Measurements from ENCODE around the gene VSIG10L2. TPM values are rescaled to one million over a fixed set of nuclear protein-coding genes. Genes with fewer than 3 reads are reported as not detected.

VSIG10L2 gene
- total and polyA plus RNA-seq, 2 donors = 0.09 to 0.84 TPM

DNA sequence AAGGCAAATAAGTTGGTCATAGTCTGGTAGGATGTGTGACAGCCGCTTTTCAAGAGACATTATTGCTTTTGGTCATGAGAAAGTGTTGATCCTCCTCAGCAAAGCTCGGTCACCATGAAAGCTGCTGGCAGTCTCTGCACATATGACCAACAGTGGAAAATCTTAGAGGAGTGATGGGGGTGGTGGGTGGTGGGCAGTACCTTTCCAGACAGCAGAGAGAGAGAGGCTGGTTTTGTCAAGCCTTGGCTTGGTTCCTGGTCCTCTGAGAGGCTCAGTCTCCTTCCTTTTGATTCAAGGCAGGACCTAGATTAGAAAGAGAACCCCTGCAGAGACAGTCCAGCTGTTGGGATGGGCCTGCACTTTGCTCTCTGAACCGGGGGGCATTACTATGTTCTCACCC, 20.0 kb upstream of the VSIG10L2 start:
- peaks cover 0 to 8% of the 10 kb centered on the region in 2 donors for H3K27me3 ChIP-seq (ENCODE audit: control insufficient read depth in 2 of 2, insufficient read depth in 1 of 2, low read length in 1 of 2)
- H3K27ac ChIP-seq (ENCODE audit: low read depth in 1 of 2, low read length in 1 of 2) = no peak overlapping the region
- H3K4me1 ChIP-seq (ENCODE audit: control insufficient read depth in 2 of 2, insufficient read depth in 2 of 2, low read length in 2 of 2) = no peaks in the 10 kb centered on the region
- DNase-seq (ENCODE audit: low read depth in 6 of 9, low spot score in 9 of 9) = no peak
- no peaks in the 10 kb centered on the region for H3K36me3 ChIP-seq (ENCODE audit: control insufficient read depth in 2 of 2, insufficient read depth in 2 of 2, low read length in 1 of 2)
- 89% methylated on average over 3 of the region's 3 CpGs for WGBS
- H3K9me3 ChIP-seq (ENCODE audit: control insufficient read depth in 2 of 2, insufficient read depth in 1 of 2, low read length in 1 of 2) = no peaks in the 10 kb centered on the region
- no peak overlapping the region for H3K4me3 ChIP-seq (ENCODE audit: low read length in 2 of 2)

GRCh38 chr11:125926682-125927081, 19.2 kb upstream of the VSIG10L2 start:
- Histone ChIP-seq H3K4me3 (ENCODE audit: low read length in 2 of 2) (no peak overlapping the region), H3K27me3 (ENCODE audit: control insufficient read depth in 2 of 2, insufficient read depth in 1 of 2, low read length in 1 of 2) (peaks cover 0 to 8% of the 10 kb centered on the region in 2 donors), H3K36me3 (ENCODE audit: control insufficient read depth in 2 of 2, insufficient read depth in 2 of 2, low read length in 1 of 2) (no peaks in the 10 kb centered on the region), H3K9me3 (ENCODE audit: control insufficient read depth in 2 of 2, insufficient read depth in 1 of 2, low read length in 1 of 2) (no peaks in the 10 kb centered on the region), H3K27ac (ENCODE audit: low read depth in 1 of 2, low read length in 1 of 2) (no peak overlapping the region), H3K4me1 (ENCODE audit: control insufficient read depth in 2 of 2, insufficient read depth in 2 of 2, low read length in 2 of 2) (no peaks in the 10 kb centered on the region)
- no peak for DNase-seq (ENCODE audit: low read depth in 6 of 9, low spot score in 9 of 9)
- WGBS = 95% methylated on average over 12 of the region's 12 CpGs

GRCh38 chr11:125929445-125930075, 16.3 kb upstream of the VSIG10L2 start:
- peaks cover 0 to 10% of the 10 kb centered on the region in 2 donors for H3K27me3 ChIP-seq (ENCODE audit: control insufficient read depth in 2 of 2, insufficient read depth in 1 of 2, low read length in 1 of 2)
- H3K4me1 ChIP-seq (ENCODE audit: control insufficient read depth in 2 of 2, insufficient read depth in 2 of 2, low read length in 2 of 2) = peaks cover 0 to 3% of the 10 kb centered on the region in 2 donors
- no peaks in the 10 kb centered on the region for H3K36me3 ChIP-seq (ENCODE audit: control insufficient read depth in 2 of 2, insufficient read depth in 2 of 2, low read length in 1 of 2)
- no peak overlapping the region for H3K27ac ChIP-seq (ENCODE audit: low read depth in 1 of 2, low read length in 1 of 2)
- DNase-seq (ENCODE audit: low read depth in 6 of 9, low spot score in 9 of 9) = no peak
- H3K9me3 ChIP-seq (ENCODE audit: control insufficient read depth in 2 of 2, insufficient read depth in 1 of 2, low read length in 1 of 2) = no peaks in the 10 kb centered on the region
- WGBS = 92% methylated on average over 9 of the region's 9 CpGs
- no peak overlapping the region for H3K4me3 ChIP-seq (ENCODE audit: low read length in 2 of 2)

DNA sequence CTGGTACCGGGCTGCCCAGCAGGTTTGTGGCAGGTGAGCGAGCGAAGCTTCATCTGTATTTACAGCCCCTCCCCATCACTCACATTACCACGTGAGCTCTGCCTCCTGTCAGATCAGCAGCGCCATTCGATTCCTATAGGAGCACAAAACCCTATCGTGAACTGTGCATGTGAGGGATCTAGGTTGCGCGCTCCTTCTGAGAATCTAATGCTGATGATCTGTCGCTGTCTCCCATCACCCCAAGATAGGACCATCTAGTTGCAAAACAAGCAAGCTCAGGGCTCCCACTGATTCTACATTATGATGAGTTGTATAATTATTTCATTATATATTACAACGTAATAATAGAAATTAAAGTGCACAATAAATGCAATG, 15.8 kb upstream of the VSIG10L2 start:
- DNase-seq (ENCODE audit: low read depth in 6 of 9, low spot score in 9 of 9) = no peak
- 92% methylated on average over 11 of the region's 11 CpGs for WGBS
- Histone ChIP-seq H3K4me1 (ENCODE audit: control insufficient read depth in 2 of 2, insufficient read depth in 2 of 2, low read length in 2 of 2) (peaks cover 0 to 3% of the 10 kb centered on the region in 2 donors), H3K27ac (ENCODE audit: low read depth in 1 of 2, low read length in 1 of 2) (no peak overlapping the region), H3K4me3 (ENCODE audit: low read length in 2 of 2) (no peak overlapping the region), H3K27me3 (ENCODE audit: control insufficient read depth in 2 of 2, insufficient read depth in 1 of 2, low read length in 1 of 2) (peaks cover 0 to 10% of the 10 kb centered on the region in 2 donors), H3K9me3 (ENCODE audit: control insufficient read depth in 2 of 2, insufficient read depth in 1 of 2, low read length in 1 of 2) (no peaks in the 10 kb centered on the region), H3K36me3 (ENCODE audit: control insufficient read depth in 2 of 2, insufficient read depth in 2 of 2, low read length in 1 of 2) (no peaks in the 10 kb centered on the region)

DNA sequence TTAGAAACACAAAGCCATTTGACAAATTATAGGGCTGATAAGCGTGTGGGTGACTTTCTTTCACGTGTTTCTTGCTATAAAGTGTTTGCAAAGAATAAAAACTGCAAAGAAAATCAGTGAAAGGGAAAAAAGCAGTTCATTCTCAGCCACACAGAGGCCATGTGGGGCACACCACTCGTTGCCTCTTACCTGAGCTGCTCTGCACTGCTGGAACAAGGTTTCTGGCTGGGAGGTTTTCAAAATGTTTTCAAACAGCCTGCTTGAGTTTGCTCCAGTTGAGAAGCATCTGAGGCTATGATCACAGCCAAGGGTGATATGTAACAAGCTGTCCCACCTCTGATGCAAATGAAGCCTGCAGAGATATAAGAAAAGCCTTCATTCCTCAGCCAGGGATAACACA, 14.7 kb upstream of the VSIG10L2 start:
- H3K9me3 ChIP-seq (ENCODE audit: control insufficient read depth in 2 of 2, insufficient read depth in 1 of 2, low read length in 1 of 2) = no peaks in the 10 kb centered on the region
- H3K4me1 ChIP-seq (ENCODE audit: control insufficient read depth in 2 of 2, insufficient read depth in 2 of 2, low read length in 2 of 2) = peaks cover 0 to 3% of the 10 kb centered on the region in 2 donors
- 80% methylated on average over 3 of the region's 3 CpGs for WGBS
- no peak overlapping the region for H3K27ac ChIP-seq (ENCODE audit: low read depth in 1 of 2, low read length in 1 of 2)
- peaks cover 0 to 10% of the 10 kb centered on the region in 2 donors for H3K27me3 ChIP-seq (ENCODE audit: control insufficient read depth in 2 of 2, insufficient read depth in 1 of 2, low read length in 1 of 2)
- no peak overlapping the region for H3K4me3 ChIP-seq (ENCODE audit: low read length in 2 of 2)
- no peak for DNase-seq (ENCODE audit: low read depth in 6 of 9, low spot score in 9 of 9)
- H3K36me3 ChIP-seq (ENCODE audit: control insufficient read depth in 2 of 2, insufficient read depth in 2 of 2, low read length in 1 of 2) = no peaks in the 10 kb centered on the region

DNA sequence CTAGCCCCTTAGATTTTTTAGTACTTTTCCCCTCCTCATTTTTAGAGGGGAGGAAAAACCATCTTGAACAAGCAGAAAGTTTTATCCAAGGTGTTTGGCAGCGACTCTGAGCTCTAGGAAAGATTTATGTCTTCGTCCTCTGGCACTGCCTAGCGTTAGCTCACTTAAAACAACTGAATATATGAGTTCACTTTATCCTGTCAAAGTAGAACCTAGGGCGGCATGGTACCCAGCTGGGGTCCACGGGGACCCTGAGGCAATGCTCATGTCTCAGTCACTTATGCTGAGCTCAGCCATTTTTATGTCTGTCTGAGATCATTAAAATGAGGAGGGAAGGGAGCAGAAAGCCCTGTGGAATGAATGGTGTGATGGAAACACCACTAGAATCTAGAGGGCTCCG, 14.2 kb upstream of the VSIG10L2 start:
- DNase-seq (ENCODE audit: low read depth in 6 of 9, low spot score in 9 of 9) = no peak
- H3K9me3 ChIP-seq (ENCODE audit: control insufficient read depth in 2 of 2, insufficient read depth in 1 of 2, low read length in 1 of 2) = no peaks in the 10 kb centered on the region
- H3K4me3 ChIP-seq (ENCODE audit: low read length in 2 of 2) = no peak overlapping the region
- 81% methylated on average over 6 of the region's 6 CpGs for WGBS
- peaks cover 0 to 3% of the 10 kb centered on the region in 2 donors for H3K4me1 ChIP-seq (ENCODE audit: control insufficient read depth in 2 of 2, insufficient read depth in 2 of 2, low read length in 2 of 2)
- H3K36me3 ChIP-seq (ENCODE audit: control insufficient read depth in 2 of 2, insufficient read depth in 2 of 2, low read length in 1 of 2) = no peaks in the 10 kb centered on the region
- H3K27me3 ChIP-seq (ENCODE audit: control insufficient read depth in 2 of 2, insufficient read depth in 1 of 2, low read length in 1 of 2) = peaks cover 0 to 9% of the 10 kb centered on the region in 2 donors
- H3K27ac ChIP-seq (ENCODE audit: low read depth in 1 of 2, low read length in 1 of 2) = no peak overlapping the region

DNA sequence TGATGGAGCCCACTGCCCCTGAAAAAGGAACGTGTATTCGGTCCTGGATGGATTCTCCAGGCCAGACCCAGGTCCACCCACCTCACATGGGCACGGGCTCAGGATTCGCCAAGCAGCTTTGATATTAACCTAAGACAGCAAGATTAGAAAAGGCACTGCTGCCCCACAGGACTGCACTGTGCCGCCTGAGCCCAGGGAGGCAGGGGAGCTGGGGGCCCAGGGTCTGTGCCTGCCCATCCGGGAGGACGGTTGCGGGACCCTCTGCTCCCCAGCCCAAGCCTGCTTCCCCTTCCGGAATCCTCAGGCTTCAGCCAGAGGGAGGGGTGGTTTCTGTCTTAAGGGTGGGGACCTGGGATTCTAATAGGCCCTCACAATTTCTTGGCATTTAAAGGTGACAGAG, 13.5 kb upstream of the VSIG10L2 start:
- no peak overlapping the region for H3K4me3 ChIP-seq (ENCODE audit: low read length in 2 of 2)
- H3K27me3 ChIP-seq (ENCODE audit: control insufficient read depth in 2 of 2, insufficient read depth in 1 of 2, low read length in 1 of 2) = peaks cover 0 to 7% of the 10 kb centered on the region in 2 donors
- H3K36me3 ChIP-seq (ENCODE audit: control insufficient read depth in 2 of 2, insufficient read depth in 2 of 2, low read length in 1 of 2) = no peaks in the 10 kb centered on the region
- 84% methylated on average over 9 of the region's 9 CpGs for WGBS
- no peak overlapping the region for H3K27ac ChIP-seq (ENCODE audit: low read depth in 1 of 2, low read length in 1 of 2)
- no peaks in the 10 kb centered on the region for H3K9me3 ChIP-seq (ENCODE audit: control insufficient read depth in 2 of 2, insufficient read depth in 1 of 2, low read length in 1 of 2)
- no peak for DNase-seq (ENCODE audit: low read depth in 6 of 9, low spot score in 9 of 9)
- peaks cover 0 to 3% of the 10 kb centered on the region in 2 donors for H3K4me1 ChIP-seq (ENCODE audit: control insufficient read depth in 2 of 2, insufficient read depth in 2 of 2, low read length in 2 of 2)

DNA sequence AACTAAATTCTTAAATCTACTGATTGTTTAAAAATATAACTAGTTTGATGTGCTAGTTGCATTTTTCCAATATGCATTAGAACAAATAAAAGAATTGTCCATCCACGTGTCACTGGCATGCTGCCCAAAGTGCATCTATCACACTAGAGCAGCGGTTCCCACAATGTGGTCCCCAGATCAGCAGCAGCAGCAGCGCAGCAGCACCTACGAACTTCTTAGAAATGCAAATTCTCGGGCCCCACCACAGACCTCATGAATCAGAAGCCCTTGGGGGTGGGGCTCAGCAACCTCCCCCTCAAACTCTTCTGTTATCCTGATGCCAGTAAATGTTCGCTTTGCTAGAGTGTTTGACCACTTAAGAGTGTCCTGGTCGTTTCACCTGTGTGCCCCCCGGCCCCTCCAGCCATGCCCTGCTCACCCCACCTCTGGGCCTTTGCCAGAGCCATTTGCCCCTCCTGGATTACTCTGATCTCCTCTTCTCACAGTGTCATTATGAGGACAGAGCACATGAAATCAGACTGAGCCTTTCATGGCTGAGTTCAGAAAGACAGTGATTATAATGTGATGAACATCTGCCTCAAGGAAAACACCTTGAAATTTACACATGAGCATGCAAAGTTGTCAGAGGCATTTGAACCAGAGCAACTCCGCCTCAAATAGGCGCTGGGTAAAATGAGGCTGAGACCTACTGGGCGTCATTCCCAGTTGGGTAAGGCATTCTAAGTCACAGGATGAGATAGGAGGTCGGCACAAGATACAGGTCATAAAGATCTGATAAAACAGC, 12.6 kb upstream of the VSIG10L2 start:
- H3K4me1 ChIP-seq (ENCODE audit: control insufficient read depth in 2 of 2, insufficient read depth in 2 of 2, low read length in 2 of 2) = peaks cover 0 to 4% of the 10 kb centered on the region in 2 donors
- H3K36me3 ChIP-seq (ENCODE audit: control insufficient read depth in 2 of 2, insufficient read depth in 2 of 2, low read length in 1 of 2) = no peaks in the 10 kb centered on the region
- H3K27ac ChIP-seq (ENCODE audit: low read depth in 1 of 2, low read length in 1 of 2) = no peak overlapping the region
- H3K27me3 ChIP-seq (ENCODE audit: control insufficient read depth in 2 of 2, insufficient read depth in 1 of 2, low read length in 1 of 2) = peaks cover 0 to 7% of the 10 kb centered on the region in 2 donors
- DNase-seq (ENCODE audit: low read depth in 6 of 9, low spot score in 9 of 9) = no peak
- H3K4me3 ChIP-seq (ENCODE audit: low read length in 2 of 2) = no peak overlapping the region
- 80% methylated on average over 12 of the region's 12 CpGs for WGBS
- H3K9me3 ChIP-seq (ENCODE audit: control insufficient read depth in 2 of 2, insufficient read depth in 1 of 2, low read length in 1 of 2) = no peaks in the 10 kb centered on the region

DNA sequence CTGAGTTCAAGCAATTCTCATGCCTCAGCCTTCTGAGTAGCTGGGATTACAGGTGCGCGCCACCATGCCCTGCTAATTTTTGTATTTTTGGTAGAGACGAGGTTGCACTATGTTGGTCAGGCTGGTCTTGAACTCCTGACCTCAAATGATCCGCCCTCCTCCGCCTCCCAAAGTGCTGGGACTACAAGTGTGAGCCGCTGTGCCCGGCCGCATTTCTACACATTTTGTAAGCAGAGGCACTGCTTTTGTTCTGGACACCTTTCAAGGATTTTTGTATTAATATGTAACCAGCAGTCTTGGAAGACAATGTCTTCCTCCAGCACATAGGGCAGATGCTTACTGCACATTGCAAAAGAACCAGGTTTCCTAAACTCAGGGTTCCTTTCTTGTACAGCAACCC, 11.4 kb upstream of the VSIG10L2 start:
- DNase-seq (ENCODE audit: low read depth in 6 of 9, low spot score in 9 of 9) = no peak
- H3K27me3 ChIP-seq (ENCODE audit: control insufficient read depth in 2 of 2, insufficient read depth in 1 of 2, low read length in 1 of 2) = peaks cover 0 to 6% of the 10 kb centered on the region in 2 donors
- H3K4me1 ChIP-seq (ENCODE audit: control insufficient read depth in 2 of 2, insufficient read depth in 2 of 2, low read length in 2 of 2) = peaks cover 0 to 14% of the 10 kb centered on the region in 2 donors
- H3K9me3 ChIP-seq (ENCODE audit: control insufficient read depth in 2 of 2, insufficient read depth in 1 of 2, low read length in 1 of 2) = no peaks in the 10 kb centered on the region
- 96% methylated on average over 8 of the region's 8 CpGs for WGBS
- H3K36me3 ChIP-seq (ENCODE audit: control insufficient read depth in 2 of 2, insufficient read depth in 2 of 2, low read length in 1 of 2) = no peaks in the 10 kb centered on the region
- no peak overlapping the region for H3K4me3 ChIP-seq (ENCODE audit: low read length in 2 of 2)
- no peak overlapping the region for H3K27ac ChIP-seq (ENCODE audit: low read depth in 1 of 2, low read length in 1 of 2)
